ENCODE measurements around the gene CAST.

CAST gene

GRCh38 chr5:96761618-96762017, 99.4 kb downstream of the CAST start:
- Histone ChIP-seq H3K36me3 (ENCODE audit: low read length) (peaks cover 14% of the 10 kb centered on the region; the same call in 1 of the 2 replicates), H3K79me2 (ENCODE audit: insufficient read depth, low read length) (no peaks in the 10 kb centered on the region), H3K9ac (ENCODE audit: low read length) (no peak overlapping the region)

GRCh38 chr5:96763026-96763425, 100.8 kb downstream of the CAST start:
- H3K27ac ChIP-seq (ENCODE audit: low read depth, low read length), result no peak overlapping the region
- peaks cover 14% of the 10 kb centered on the region; the same call in 1 of the 2 replicates for H3K36me3 ChIP-seq (ENCODE audit: low read length)
- no peaks in the 10 kb centered on the region for H3K9me3 ChIP-seq (ENCODE audit: insufficient read depth, low read length)
- H2AFZ ChIP-seq (ENCODE audit: low read depth, low read length, severe bottlenecking), result no peak overlapping the region
- H3K79me2 ChIP-seq (ENCODE audit: insufficient read depth, low read length), result no peaks in the 10 kb centered on the region
- TF ChIP-seq EZH2phosphoT487 (conservative IDR thresholded peaks at IDR 0.05; ENCODE audit: low read length), result no peak
- no peak for TF ChIP-seq CTCF (IDR thresholded peaks at IDR 0.05; ENCODE audit: insufficient read depth, low read length, poor library complexity, severe bottlenecking)
- no peaks in the 10 kb centered on the region for H3K27me3 ChIP-seq (ENCODE audit: low read length)
- H4K20me1 ChIP-seq (ENCODE audit: low read depth, low read length), result no peaks in the 10 kb centered on the region
- no peak overlapping the region for H3K4me3 ChIP-seq (ENCODE audit: insufficient read depth, low read length, poor library complexity, severe bottlenecking)
- no peak overlapping the region for H3K4me2 ChIP-seq (ENCODE audit: low read depth, low read length, poor library complexity, severe bottlenecking)
- H3F3A ChIP-seq (ENCODE audit: insufficient read depth), result no peaks in the 10 kb centered on the region; the same call in 1 of the 2 replicates
- no peak overlapping the region for H3K9ac ChIP-seq (ENCODE audit: low read length)
- no peaks in the 10 kb centered on the region for H3K9me2 ChIP-seq (replicated peaks; ENCODE audit: insufficient read depth, low read length)

More at GRCh38 chr5:96761618-96762017, 99.4 kb downstream of the CAST start:
- H3K9me3 ChIP-seq (ENCODE audit: insufficient read depth, low read length), result no peaks in the 10 kb centered on the region
- TF ChIP-seq EZH2phosphoT487 (conservative IDR thresholded peaks at IDR 0.05; ENCODE audit: low read length) (no peak), CTCF (IDR thresholded peaks at IDR 0.05; ENCODE audit: insufficient read depth, low read length, poor library complexity, severe bottlenecking) (no peak)
- H2AFZ ChIP-seq (ENCODE audit: low read depth, low read length, severe bottlenecking), result no peak overlapping the region
- H3K27me3 ChIP-seq (ENCODE audit: low read length), result no peaks in the 10 kb centered on the region
- H3F3A ChIP-seq (ENCODE audit: insufficient read depth), result no peaks in the 10 kb centered on the region; the same call in 1 of the 2 replicates
- H3K27ac ChIP-seq (ENCODE audit: low read depth, low read length), result no peak overlapping the region
- no peak overlapping the region for H3K4me3 ChIP-seq (ENCODE audit: insufficient read depth, low read length, poor library complexity, severe bottlenecking)
- H3K4me2 ChIP-seq (ENCODE audit: low read depth, low read length, poor library complexity, severe bottlenecking), result no peak overlapping the region
- H4K20me1 ChIP-seq (ENCODE audit: low read depth, low read length), result no peaks in the 10 kb centered on the region
- H3K9me2 ChIP-seq (replicated peaks; ENCODE audit: insufficient read depth, low read length), result no peaks in the 10 kb centered on the region

GRCh38 chr5:96765043-96765442, 102.9 kb downstream of the CAST start:
- no peaks in the 10 kb centered on the region for H3K79me2 ChIP-seq (ENCODE audit: insufficient read depth, low read length)
- H3K4me2 ChIP-seq (ENCODE audit: low read depth, low read length, poor library complexity, severe bottlenecking), result no peak overlapping the region
- H3F3A ChIP-seq (ENCODE audit: insufficient read depth), result no peaks in the 10 kb centered on the region; the same call in 1 of the 2 replicates
- H3K9ac ChIP-seq (ENCODE audit: low read length), result no peak overlapping the region
- H3K9me2 ChIP-seq (replicated peaks; ENCODE audit: insufficient read depth, low read length), result no peaks in the 10 kb centered on the region
- no peak overlapping the region for H3K4me3 ChIP-seq (ENCODE audit: insufficient read depth, low read length, poor library complexity, severe bottlenecking)
- TF ChIP-seq CTCF (IDR thresholded peaks at IDR 0.05; ENCODE audit: insufficient read depth, low read length, poor library complexity, severe bottlenecking) (no peak), EZH2phosphoT487 (conservative IDR thresholded peaks at IDR 0.05; ENCODE audit: low read length) (no peak)
- H3K27ac ChIP-seq (ENCODE audit: low read depth, low read length), result no peak overlapping the region
- H2AFZ ChIP-seq (ENCODE audit: low read depth, low read length, severe bottlenecking), result no peak overlapping the region
- no peaks in the 10 kb centered on the region for H3K27me3 ChIP-seq (ENCODE audit: low read length)
- H4K20me1 ChIP-seq (ENCODE audit: low read depth, low read length), result no peaks in the 10 kb centered on the region
- H3K9me3 ChIP-seq (ENCODE audit: insufficient read depth, low read length), result no peaks in the 10 kb centered on the region
- H3K36me3 ChIP-seq (ENCODE audit: low read length), result peaks cover 11% of the 10 kb centered on the region; the same call in 1 of the 2 replicates

All from SU-DHL-6 (cell line).